Measurements from ENCODE around the gene RAB31. TPM values are rescaled to one million over a fixed set of nuclear protein-coding genes. Genes with fewer than 3 reads are reported as not detected.

Gene RAB31
- total and polyA plus RNA-seq, 5 donors from 2014 or later, result 0.78 to 5.8 (median 1.3) TPM

DNA sequence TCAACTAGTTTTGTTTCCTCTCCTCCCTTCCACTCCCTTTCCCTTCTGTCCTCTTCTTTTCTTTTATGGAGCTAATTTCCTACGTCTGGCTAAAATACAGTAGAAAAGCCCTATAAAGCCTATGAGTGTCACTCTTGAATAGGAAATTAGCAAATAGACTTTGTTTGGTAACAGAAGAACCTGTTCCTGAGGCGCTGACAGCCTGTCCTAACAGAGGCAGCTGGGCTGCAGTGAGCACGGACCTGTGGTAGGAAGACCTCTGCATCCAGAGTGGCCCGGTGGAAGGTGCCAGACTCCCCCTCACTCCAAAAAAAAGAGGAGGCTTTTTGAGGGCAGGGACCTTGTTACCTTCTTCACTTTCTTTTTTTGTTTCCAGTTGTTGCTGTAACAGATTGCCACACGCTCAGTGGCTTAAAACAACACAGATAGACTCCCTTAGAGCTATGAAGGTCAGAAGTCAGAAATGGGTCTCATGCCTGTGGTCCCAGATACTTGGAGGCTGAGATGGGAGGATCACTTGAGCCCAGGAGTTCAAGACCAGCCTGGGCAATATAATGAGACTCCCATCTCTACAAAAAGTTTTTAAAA lies 96.5 kb downstream of the RAB31 start:
- no peaks in the 10 kb centered on the region for H3K4me1 ChIP-seq (ENCODE audit: control insufficient read depth, insufficient read depth, low read length, poor library complexity, severe bottlenecking)
- H3K27ac ChIP-seq (ENCODE audit: insufficient read depth, low read length, poor library complexity, severe bottlenecking), result no peak overlapping the region
- H3K36me3 ChIP-seq (ENCODE audit: control insufficient read depth, insufficient read depth, low read length), result no peaks in the 10 kb centered on the region
- Mint-ChIP-seq H3K4me3 (no peak overlapping the region), H3K4me1 (no peaks in the 10 kb centered on the region), H3K36me3 (no peaks in the 10 kb centered on the region), H3K9me3 (peaks cover 0 to 5% (median 0%) of the 10 kb centered on the region in 7 donors), H3K27ac (no peak overlapping the region), H3K27me3 (no peaks in the 10 kb centered on the region)
- DNase-seq (no peak), ATAC-seq (ENCODE audit: low read depth in 2 of 2) (no peak)
- no peak overlapping the region for H3K4me3 ChIP-seq (ENCODE audit: low read depth, low read length)
- H3K9me3 ChIP-seq (ENCODE audit: control insufficient read depth in 2 of 2, low read length in 2 of 2), result no peaks in the 10 kb centered on the region
- no peaks in the 10 kb centered on the region for H3K27me3 ChIP-seq (ENCODE audit: control insufficient read depth, insufficient read depth, low read length)

DNA sequence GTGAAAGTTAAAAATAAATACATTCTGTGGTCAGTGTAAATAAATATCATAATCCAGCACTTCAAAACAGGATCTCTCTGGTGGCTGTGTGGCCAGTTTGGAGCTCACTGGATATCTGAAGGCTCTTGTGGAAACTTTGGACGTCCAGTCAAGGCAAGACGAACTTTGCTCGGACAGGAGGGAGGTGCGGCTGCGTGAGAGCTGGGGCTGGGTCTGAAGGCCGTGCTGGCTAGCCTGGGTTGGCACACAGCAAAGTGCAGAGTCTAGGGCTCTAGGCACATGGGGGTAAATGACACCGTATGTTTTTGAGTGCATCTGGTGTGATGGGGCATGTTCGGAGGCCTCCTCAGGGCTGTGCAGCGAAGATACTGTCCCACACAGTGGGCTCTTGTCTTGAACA lies 98.8 kb downstream of the RAB31 start:
- H3K9me3 ChIP-seq (ENCODE audit: control insufficient read depth in 2 of 2, low read length in 2 of 2), result no peaks in the 10 kb centered on the region
- H3K36me3 ChIP-seq (ENCODE audit: control insufficient read depth, insufficient read depth, low read length), result no peaks in the 10 kb centered on the region

DNA sequence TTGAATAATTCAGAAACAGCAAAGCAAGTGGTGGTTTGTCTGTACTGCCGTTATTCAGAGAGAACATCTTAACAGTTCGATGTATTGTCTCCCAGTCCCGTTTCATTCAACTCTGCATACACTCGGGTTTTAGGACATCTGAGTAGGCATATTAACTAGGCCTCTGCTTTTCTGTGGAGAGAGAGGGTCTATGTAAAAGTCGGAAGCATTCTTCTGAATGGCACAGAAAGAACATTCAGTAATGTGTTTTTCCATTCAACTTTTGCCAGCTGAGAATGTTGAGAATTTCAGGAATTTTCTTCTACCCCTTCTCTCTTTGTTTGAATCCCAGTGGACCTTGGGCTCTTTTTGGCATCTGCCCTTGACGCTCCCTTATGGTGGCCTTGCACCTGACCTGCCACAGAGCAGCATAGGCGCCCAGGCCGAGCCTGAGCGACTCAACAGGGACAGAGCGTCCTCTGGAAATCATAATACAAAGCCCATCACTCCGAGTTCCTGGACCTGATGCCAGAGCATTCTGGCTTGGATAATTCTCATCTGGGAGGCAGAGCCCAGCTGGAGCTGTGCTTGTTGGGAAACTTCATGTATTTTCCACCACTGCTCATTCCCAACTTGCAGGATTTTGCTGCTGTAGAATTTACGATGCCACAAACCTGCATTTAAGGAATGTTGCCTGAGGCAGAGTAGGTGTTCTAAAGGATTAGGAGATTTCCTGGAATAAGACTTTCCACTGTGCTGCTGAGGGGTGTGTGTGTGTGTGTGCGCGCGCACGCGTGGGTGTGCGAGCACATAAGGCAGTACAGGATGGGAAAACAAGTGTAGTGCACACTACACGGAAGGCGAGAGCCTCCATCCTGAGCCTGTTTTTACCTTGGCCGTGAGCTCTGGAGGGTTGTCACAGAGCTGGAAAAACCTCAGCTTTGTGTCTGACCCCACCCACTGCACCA lies 100.5 kb downstream of the RAB31 start:
- no peaks in the 10 kb centered on the region for H3K36me3 Mint-ChIP-seq
- DNase-seq, result no peak
- Histone ChIP-seq H3K4me1 (ENCODE audit: control insufficient read depth, insufficient read depth, low read length, poor library complexity, severe bottlenecking) (no peaks in the 10 kb centered on the region), H3K9me3 (ENCODE audit: control insufficient read depth in 2 of 2, low read length in 2 of 2) (no peaks in the 10 kb centered on the region), H3K36me3 (ENCODE audit: control insufficient read depth, insufficient read depth, low read length) (no peaks in the 10 kb centered on the region), H3K27ac (ENCODE audit: insufficient read depth, low read length, poor library complexity, severe bottlenecking) (no peak overlapping the region), H3K27me3 (ENCODE audit: control insufficient read depth, insufficient read depth, low read length) (no peaks in the 10 kb centered on the region), H3K4me3 (ENCODE audit: low read depth, low read length) (no peak overlapping the region)
- H3K9me3 Mint-ChIP-seq, result peaks cover 0 to 2% (median 0%) of the 10 kb centered on the region in 7 donors
- ATAC-seq (ENCODE audit: low read depth in 2 of 2), result no peak
- H3K4me1 Mint-ChIP-seq, result no peaks in the 10 kb centered on the region
- H3K27me3 Mint-ChIP-seq, result peaks cover 9% of the 10 kb centered on the region
- no peak overlapping the region for H3K4me3 Mint-ChIP-seq
- no peak overlapping the region for H3K27ac Mint-ChIP-seq

More for the DNA sequence above, 98.8 kb downstream of the RAB31 start:
- Mint-ChIP-seq H3K4me3 (no peak overlapping the region), H3K27me3 (peaks cover 5% of the 10 kb centered on the region), H3K4me1 (no peaks in the 10 kb centered on the region), H3K36me3 (no peaks in the 10 kb centered on the region), H3K9me3 (peaks cover 0 to 3% (median 0%) of the 10 kb centered on the region in 7 donors), H3K27ac (no peak overlapping the region)
- Histone ChIP-seq H3K4me3 (ENCODE audit: low read depth, low read length) (no peak overlapping the region), H3K27ac (ENCODE audit: insufficient read depth, low read length, poor library complexity, severe bottlenecking) (no peak overlapping the region), H3K4me1 (ENCODE audit: control insufficient read depth, insufficient read depth, low read length, poor library complexity, severe bottlenecking) (no peaks in the 10 kb centered on the region), H3K27me3 (ENCODE audit: control insufficient read depth, insufficient read depth, low read length) (no peaks in the 10 kb centered on the region)
- DNase-seq (no peak), ATAC-seq (ENCODE audit: low read depth in 2 of 2) (no peak)

DNA sequence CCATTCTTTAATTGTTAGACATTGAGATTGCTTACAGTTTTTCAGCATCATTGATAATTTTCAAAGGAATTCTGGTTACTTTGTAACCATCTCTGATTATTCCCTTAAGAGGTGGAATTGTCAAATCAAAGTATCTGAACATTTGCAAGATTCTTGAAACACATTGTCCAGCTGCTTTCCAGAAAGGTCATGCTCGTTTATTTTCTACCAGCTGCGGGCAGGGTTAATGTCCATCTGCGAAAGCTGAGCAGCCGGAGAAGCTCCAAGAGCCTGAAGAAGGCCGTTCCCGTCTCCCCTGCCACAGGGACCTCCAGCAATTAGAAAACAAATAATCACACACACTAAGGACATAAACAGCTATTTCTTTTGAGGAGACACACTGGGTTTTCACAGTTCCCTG lies 101.6 kb downstream of the RAB31 start:
- no peaks in the 10 kb centered on the region for H3K27me3 ChIP-seq (ENCODE audit: control insufficient read depth, insufficient read depth, low read length)
- no peak overlapping the region for H3K27ac Mint-ChIP-seq

DNA sequence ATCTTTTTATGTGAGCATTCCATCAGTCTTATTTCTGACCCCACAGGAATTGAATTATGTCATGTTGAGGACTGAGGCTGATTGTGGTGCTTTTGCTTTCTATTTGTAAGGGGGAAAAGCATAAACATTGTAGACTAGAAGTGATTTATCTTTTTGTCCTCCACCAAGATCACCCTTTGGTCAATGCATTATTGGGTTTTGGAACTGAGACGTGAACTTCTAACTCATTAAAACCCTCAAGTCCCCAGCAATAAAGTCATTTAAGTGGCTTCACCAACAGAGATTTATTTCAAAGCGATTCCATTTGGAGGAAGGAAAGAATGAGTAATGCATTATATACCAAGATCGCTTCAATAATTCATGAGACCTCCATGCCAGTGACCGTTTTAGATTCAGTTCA lies 102.2 kb downstream of the RAB31 start:
- H3K27ac Mint-ChIP-seq, result no peak overlapping the region
- Histone ChIP-seq H3K36me3 (ENCODE audit: control insufficient read depth, insufficient read depth, low read length) (no peaks in the 10 kb centered on the region), H3K4me3 (ENCODE audit: low read depth, low read length) (no peak overlapping the region), H3K9me3 (ENCODE audit: control insufficient read depth in 2 of 2, low read length in 2 of 2) (no peaks in the 10 kb centered on the region), H3K4me1 (ENCODE audit: control insufficient read depth, insufficient read depth, low read length, poor library complexity, severe bottlenecking) (no peaks in the 10 kb centered on the region), H3K27ac (ENCODE audit: insufficient read depth, low read length, poor library complexity, severe bottlenecking) (no peak overlapping the region), H3K27me3 (ENCODE audit: control insufficient read depth, insufficient read depth, low read length) (no peaks in the 10 kb centered on the region)
- no peak for DNase-seq
- H3K27me3 Mint-ChIP-seq, result peaks cover 9% of the 10 kb centered on the region
- H3K9me3 Mint-ChIP-seq, result peaks cover 0 to 2% (median 0%) of the 10 kb centered on the region in 7 donors
- no peaks in the 10 kb centered on the region for H3K4me1 Mint-ChIP-seq
- no peak overlapping the region for H3K4me3 Mint-ChIP-seq
- ATAC-seq (ENCODE audit: low read depth in 2 of 2), result no peak
- no peaks in the 10 kb centered on the region for H3K36me3 Mint-ChIP-seq

More for the DNA sequence above, 101.6 kb downstream of the RAB31 start:
- H3K9me3 ChIP-seq (ENCODE audit: control insufficient read depth in 2 of 2, low read length in 2 of 2), result no peaks in the 10 kb centered on the region
- DNase-seq, result no peak
- Mint-ChIP-seq H3K4me3 (no peak overlapping the region), H3K27me3 (peaks cover 9% of the 10 kb centered on the region), H3K4me1 (no peaks in the 10 kb centered on the region), H3K9me3 (peaks cover 0 to 2% (median 0%) of the 10 kb centered on the region in 7 donors), H3K36me3 (no peaks in the 10 kb centered on the region)
- H3K27ac ChIP-seq (ENCODE audit: insufficient read depth, low read length, poor library complexity, severe bottlenecking), result no peak overlapping the region
- H3K4me1 ChIP-seq (ENCODE audit: control insufficient read depth, insufficient read depth, low read length, poor library complexity, severe bottlenecking), result no peaks in the 10 kb centered on the region
- ATAC-seq (ENCODE audit: low read depth in 2 of 2), result no peak
- no peak overlapping the region for H3K4me3 ChIP-seq (ENCODE audit: low read depth, low read length)
- H3K36me3 ChIP-seq (ENCODE audit: control insufficient read depth, insufficient read depth, low read length), result no peaks in the 10 kb centered on the region

DNA sequence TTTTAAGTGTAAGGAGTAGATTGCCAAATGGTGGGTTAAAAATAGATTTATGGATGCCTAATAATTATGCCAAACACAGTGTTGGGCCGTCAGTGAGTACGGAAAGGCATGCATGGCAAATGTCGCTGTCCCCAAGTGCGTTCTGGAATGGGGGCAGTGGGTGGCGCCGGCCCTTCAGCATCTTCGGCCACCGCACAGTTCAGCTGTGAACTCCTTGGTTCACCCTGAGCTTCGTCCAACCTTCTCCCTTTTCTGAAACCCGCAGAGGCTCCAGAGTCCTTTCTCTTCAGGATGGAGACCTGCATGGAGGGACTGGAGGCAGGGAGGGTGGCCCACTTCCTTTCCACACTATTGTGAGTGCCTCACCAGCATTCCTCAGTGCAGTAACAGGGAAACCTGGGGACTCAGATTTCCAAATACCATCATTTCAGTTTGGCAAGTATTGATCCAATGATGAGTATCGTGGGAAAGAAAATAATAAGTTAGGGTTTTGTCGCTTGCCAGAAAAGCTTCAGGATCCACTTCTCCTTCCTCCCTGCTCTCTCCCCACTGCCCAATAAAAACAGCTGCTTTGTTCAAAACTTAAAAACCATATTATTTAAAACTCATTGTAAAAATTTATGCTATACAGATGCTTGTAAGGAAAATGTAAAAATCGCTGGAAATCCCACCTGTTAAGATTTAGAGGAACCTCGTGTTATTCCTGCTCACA lies 103.0 kb downstream of the RAB31 start:
- Mint-ChIP-seq H3K36me3 (no peaks in the 10 kb centered on the region), H3K9me3 (peaks cover 0 to 2% (median 0%) of the 10 kb centered on the region in 7 donors), H3K27me3 (peaks cover 9% of the 10 kb centered on the region), H3K27ac (no peak overlapping the region), H3K4me3 (peak overlapping the region in 1 of 4 donors; percentile 63), H3K4me1 (no peaks in the 10 kb centered on the region)
- DNase-seq (no peak), ATAC-seq (ENCODE audit: low read depth in 2 of 2) (no peak)
- H3K36me3 ChIP-seq (ENCODE audit: control insufficient read depth, insufficient read depth, low read length), result no peaks in the 10 kb centered on the region
- H3K4me1 ChIP-seq (ENCODE audit: control insufficient read depth, insufficient read depth, low read length, poor library complexity, severe bottlenecking), result no peaks in the 10 kb centered on the region
- no peaks in the 10 kb centered on the region for H3K27me3 ChIP-seq (ENCODE audit: control insufficient read depth, insufficient read depth, low read length)
- H3K27ac ChIP-seq (ENCODE audit: insufficient read depth, low read length, poor library complexity, severe bottlenecking), result no peak overlapping the region
- no peak overlapping the region for H3K4me3 ChIP-seq (ENCODE audit: low read depth, low read length)
- no peaks in the 10 kb centered on the region for H3K9me3 ChIP-seq (ENCODE audit: control insufficient read depth in 2 of 2, low read length in 2 of 2)

DNA sequence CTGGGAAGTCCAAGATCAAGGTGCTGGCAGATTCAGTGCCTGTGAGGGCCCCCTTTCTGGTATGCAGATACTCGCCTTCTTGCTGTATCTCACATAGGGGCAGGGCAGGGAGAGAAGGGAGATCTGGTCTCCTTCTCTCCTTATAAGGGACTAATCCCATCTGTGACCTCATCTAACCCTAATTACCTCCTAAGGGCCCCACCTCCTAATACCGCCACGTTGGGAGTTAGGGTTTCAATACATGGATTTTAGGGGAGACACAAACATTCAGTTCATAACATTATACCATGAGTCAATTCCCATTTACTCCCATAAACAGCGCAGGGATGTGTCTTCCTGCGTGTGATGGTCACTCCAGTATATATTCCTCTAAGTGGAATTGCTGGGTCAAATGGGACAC lies 103.9 kb downstream of the RAB31 start:
- no peaks in the 10 kb centered on the region for H3K36me3 Mint-ChIP-seq
- no peaks in the 10 kb centered on the region for H3K4me1 Mint-ChIP-seq
- DNase-seq (no peak), ATAC-seq (ENCODE audit: low read depth in 2 of 2) (no peak)
- H3K27ac ChIP-seq (ENCODE audit: insufficient read depth, low read length, poor library complexity, severe bottlenecking), result no peak overlapping the region
- no peak overlapping the region for H3K4me3 ChIP-seq (ENCODE audit: low read depth, low read length)
- H3K9me3 Mint-ChIP-seq, result no peaks in the 10 kb centered on the region
- H3K27me3 ChIP-seq (ENCODE audit: control insufficient read depth, insufficient read depth, low read length), result no peaks in the 10 kb centered on the region
- H3K4me3 Mint-ChIP-seq, result no peak overlapping the region
- H3K27ac Mint-ChIP-seq, result no peak overlapping the region
- H3K36me3 ChIP-seq (ENCODE audit: control insufficient read depth, insufficient read depth, low read length), result no peaks in the 10 kb centered on the region
- H3K4me1 ChIP-seq (ENCODE audit: control insufficient read depth, insufficient read depth, low read length, poor library complexity, severe bottlenecking), result no peaks in the 10 kb centered on the region
- no peaks in the 10 kb centered on the region for H3K9me3 ChIP-seq (ENCODE audit: control insufficient read depth in 2 of 2, low read length in 2 of 2)
- H3K27me3 Mint-ChIP-seq, result peaks cover 9% of the 10 kb centered on the region
